H54 (cell line): ENCODE measurements around the gene ATP7B.

Source experiments
- DNase-seq: peaks from one replicate; pipeline ENCODE4 v3.0.0; 2011; ENCODE audit warnings: low spot score, mixed read lengths; ENCODE audit not compliant: insufficient read length
- FAIRE-seq: peaks from 3 replicates; lab custom pipeline; 2011; peaks lifted over from hg19 to GRCh38; lab: Jason Lieb, UNC
- POLR2A ChIP-seq: IDR thresholded peaks from 2 replicates; pipeline ENCODE4 v1.6.1; 2011; ENCODE audit warnings: low read depth, mild to moderate bottlenecking, low read length

Gene ATP7B

GRCh38 chr13:51978796-51979556 lies 32.3 kb downstream of the ATP7B start:
- no peak for FAIRE-seq
- TF ChIP-seq POLR2A, result no peak
- DNase-seq, result no peak

- TF ChIP-seq POLR2A, result no peak
- FAIRE-seq (no peak), DNase-seq (no peak)
Measured at GRCh38 chr13:51977625-51978024, 33.6 kb downstream of the ATP7B start.

GRCh38 chr13:51976890-51977289 lies 34.4 kb downstream of the ATP7B start:
- no peak for TF ChIP-seq POLR2A
- DNase-seq (no peak), FAIRE-seq (no peak)

- no peak for FAIRE-seq
Measured at GRCh38 chr13:51976423-51976822, 34.8 kb downstream of the ATP7B start.

GRCh38 chr13:51974482-51974881 lies 36.8 kb downstream of the ATP7B start:
- no peak for TF ChIP-seq POLR2A
- FAIRE-seq, result no peak
- DNase-seq, result no peak

More at GRCh38 chr13:51976423-51976822, 34.8 kb downstream of the ATP7B start:
- no peak for TF ChIP-seq POLR2A
- no peak for DNase-seq

GRCh38 chr13:51971520-51972426 lies 39.5 kb downstream of the ATP7B start:
- FAIRE-seq, result no peak
- no peak for DNase-seq
- TF ChIP-seq POLR2A, result no peak

GRCh38 chr13:51970349-51970748 lies 40.9 kb downstream of the ATP7B start:
- no peak for TF ChIP-seq POLR2A
- DNase-seq (no peak), FAIRE-seq (no peak)

- FAIRE-seq (no peak), DNase-seq (no peak)
- no peak for TF ChIP-seq POLR2A
Measured at GRCh38 chr13:51967482-51968446, 43.5 kb downstream of the ATP7B start.

- no peak for FAIRE-seq
- TF ChIP-seq POLR2A, result no peak
- no peak for DNase-seq
Measured at GRCh38 chr13:51966186-51966585, 45.1 kb downstream of the ATP7B start.

- FAIRE-seq (no peak), DNase-seq (no peak)
- no peak for TF ChIP-seq POLR2A
Measured at GRCh38 chr13:51961493-51962403, 49.5 kb downstream of the ATP7B start.

GRCh38 chr13:51960766-51961165 lies 50.5 kb downstream of the ATP7B start:
- no peak for DNase-seq
- TF ChIP-seq POLR2A, result no peak
- FAIRE-seq, result no peak

GRCh38 chr13:51959773-51960172 lies 51.5 kb downstream of the ATP7B start:
- no peak for DNase-seq
- no peak for FAIRE-seq
- no peak for TF ChIP-seq POLR2A
